HG03442 (cell line): ENCODE results near the gene BANP.
"Not testable (repeated sequence)": the region's sequence is repeated elsewhere in the genome, so short reads cannot be mapped to it uniquely, and the experiment has no call there.

Experiments used
- ATAC-seq: cut with Tn5 transposase; IDR thresholded peaks from one replicate; pipeline ENCODE4 v1.9.1; 2021; ENCODE audit warnings: mild to moderate bottlenecking, moderate library complexity; ENCODE audit not compliant: unreplicated experiment

The BANP gene

DNA sequence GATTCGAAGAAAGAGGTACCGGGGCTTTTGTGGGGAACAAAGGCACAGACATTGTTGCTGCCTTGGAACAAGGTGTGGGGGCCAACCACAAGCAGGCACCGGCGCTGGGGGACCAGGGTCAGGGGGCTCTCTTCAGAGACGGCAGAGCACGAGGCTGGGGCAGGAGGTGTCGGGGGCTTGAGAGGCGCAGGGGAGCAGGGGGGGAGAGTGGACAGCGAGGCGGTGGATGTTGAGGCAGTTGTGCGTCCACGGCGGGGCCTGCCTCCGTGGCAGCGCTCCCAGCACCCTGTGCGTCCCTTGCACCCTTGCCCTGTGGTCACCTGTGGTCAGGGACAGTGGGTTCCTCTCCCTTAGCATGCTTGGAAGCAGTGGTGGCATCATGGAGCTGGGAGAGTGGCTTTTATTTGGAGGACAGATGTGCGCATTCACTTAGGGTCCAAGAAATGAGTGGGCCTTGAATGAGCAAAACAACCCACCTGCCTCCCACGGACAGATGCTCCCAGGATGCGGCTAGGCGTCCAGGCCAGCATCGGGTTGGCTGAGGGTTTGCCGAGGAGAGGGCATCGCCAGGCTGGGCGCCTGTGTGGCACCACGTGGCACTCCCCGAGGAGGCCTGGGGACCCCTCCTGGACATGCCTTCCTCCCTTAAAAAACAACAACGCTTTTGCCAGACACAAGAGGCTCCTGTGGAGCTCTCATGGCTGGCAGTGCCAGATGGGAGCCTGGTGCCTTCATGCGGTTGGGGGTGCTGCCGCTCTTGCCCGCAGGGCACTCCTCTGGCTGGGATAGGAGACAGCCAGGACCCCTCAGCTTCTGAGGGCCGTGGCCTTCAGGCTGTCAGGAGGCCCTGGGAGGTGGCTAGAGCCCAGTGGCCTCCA is 113.0 kb downstream of the BANP start:
- no peak for ATAC-seq

- ATAC-seq: no peak
Measured at GRCh38 chr16:88064889-88065746, 113.9 kb downstream of the BANP start.

- ATAC-seq: no peak
Measured at GRCh38 chr16:88065747-88066142, 114.5 kb downstream of the BANP start.

GRCh38 chr16:88066234-88066633 is 115.0 kb downstream of the BANP start:
- no peak for ATAC-seq

DNA sequence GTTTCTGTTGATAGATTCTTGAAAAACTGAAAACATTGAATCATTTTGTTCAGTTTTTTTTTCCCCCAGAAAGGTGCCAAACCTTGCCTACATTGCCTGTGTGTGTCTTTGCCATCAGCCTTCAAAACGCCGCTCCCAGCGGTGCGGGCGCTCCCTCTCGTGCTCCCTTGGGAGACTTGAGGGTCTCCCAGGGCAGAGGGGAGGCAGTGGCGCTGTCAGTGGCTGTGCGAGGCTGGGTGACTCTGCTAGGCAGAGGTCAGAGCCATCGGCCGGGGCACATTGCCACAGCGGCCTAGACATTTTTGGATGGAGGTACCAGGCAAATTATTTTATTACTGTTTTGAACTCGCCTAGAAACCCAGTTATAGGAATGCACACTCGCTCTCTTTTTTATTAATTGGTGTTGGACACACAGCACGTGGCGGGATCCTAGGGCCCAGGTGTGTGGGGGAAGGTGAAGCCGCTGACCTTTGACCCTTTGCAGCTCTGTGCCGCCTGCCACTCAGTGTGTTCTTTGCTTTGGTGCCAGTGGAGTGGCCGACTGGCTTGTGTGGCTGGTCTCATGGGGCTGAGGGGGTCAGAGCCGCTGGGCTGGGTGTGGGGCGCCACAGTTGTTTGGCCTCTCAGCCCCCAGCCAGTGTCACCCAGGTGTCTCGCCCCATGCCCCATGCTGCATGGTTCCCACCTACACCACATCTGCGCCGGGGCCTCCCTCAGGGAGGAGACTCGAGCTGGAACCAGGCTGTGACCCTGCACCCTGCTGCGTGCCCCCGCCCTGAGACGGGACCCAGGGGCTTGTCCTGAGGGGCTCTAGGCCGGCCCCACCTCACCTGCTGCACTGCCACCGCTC is 115.7 kb downstream of the BANP start:
- ATAC-seq: no peak

GRCh38 chr16:88067530-88068411 is 116.5 kb downstream of the BANP start:
- ATAC-seq: no peak

GRCh38 chr16:88068476-88069396 is 117.5 kb downstream of the BANP start:
- no peak for ATAC-seq

- peak; percentile 56 for ATAC-seq
Measured at GRCh38 chr16:88069397-88070168, 118.3 kb downstream of the BANP start.

DNA sequence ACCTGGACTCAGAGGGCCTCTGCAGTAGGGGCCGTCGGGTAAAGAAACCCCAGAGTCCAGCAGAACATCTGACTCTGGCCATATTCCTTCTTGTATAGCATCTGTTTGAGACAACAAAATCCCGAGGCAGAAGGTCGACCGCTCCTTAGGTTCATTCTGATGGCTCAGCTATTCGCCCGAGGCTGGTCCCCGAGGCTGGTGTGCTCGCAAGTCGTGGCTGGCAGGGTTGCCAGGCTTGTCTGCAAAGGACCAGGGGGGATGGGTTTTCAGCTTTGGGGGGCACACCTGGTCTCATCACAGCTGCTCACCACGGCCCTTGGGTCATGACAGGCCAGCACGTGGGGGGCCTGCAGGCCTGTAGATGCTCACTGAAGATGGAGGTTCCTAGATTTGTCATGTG is 119.1 kb downstream of the BANP start:
- no peak for ATAC-seq

- ATAC-seq: no peak
Measured at GRCh38 chr16:88070989-88071625, 119.9 kb downstream of the BANP start.

DNA sequence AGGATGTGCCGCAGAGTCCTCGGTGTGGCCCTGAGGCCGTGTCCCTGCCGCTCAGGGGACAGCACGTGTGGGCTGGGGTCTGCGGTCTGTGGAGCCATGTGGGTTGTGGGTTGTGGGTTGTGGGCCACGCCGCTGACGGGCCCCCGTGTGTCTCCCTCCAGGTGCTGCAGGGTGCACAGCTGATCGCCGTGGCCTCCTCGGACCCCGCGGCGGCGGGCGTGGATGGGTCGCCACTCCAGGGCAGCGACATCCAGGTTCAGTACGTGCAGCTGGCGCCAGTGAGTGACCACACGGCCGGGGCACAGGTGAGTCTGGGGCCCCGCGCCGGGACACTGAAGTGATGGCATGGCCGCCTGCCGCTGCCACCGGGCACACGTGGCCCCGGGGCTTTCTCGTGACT is 120.7 kb downstream of the BANP start:
- no peak for ATAC-seq

GRCh38 chr16:88072571-88073001 is 121.4 kb downstream of the BANP start:
- no peak for ATAC-seq

- ATAC-seq: no peak
Measured at GRCh38 chr16:88073201-88073721, 122.0 kb downstream of the BANP start.

- ATAC-seq: no peak
Measured at GRCh38 chr16:88074041-88074440, 122.8 kb downstream of the BANP start.

DNA sequence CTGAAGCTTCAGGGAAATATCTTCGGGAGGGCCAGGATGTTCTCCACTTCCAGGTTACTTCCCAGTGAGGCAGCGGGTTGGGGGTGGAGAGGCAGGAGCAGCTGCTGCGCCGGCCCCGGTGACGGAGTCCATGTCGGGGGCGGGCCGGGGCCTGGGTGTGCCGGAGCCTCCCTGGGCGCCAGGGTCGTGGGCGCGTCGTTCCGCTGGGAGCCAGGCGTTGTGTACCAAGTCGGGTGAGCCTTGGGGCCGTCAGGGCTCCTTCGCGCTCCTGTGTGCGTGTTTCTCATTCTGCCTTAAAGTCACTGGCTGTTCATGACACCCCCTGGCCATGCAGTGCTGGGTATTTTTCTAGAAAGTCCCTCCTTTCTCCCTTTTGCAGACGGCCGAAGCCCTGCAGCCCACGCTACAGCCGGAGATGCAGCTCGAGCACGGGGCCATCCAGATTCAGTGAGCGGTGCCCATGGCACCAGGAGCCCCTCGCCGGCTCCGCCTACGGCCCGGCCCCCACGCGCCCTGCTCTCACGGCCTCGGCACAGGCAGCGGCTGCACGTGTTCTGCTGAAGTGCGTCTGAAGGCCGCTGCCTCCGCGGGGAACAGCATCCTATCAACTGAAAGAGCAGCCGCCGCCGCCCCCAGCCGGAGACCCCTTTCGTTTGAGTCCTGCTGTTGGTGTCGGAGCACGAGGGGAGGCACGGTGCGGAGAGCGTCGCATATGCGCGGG is 125.1 kb downstream of the BANP start:
- no peak for ATAC-seq

GRCh38 chr16:88076932-88077320 is 125.7 kb downstream of the BANP start:
- ATAC-seq: not testable (repeated sequence)
